Occipital lobe (tissue), 2 donors: ENCODE measurements around the gene TUBA4A. TPM values are rescaled to one million over a fixed set of nuclear protein-coding genes. Genes with fewer than 3 reads are reported as not detected.
"Not testable (repeated sequence)": the region's sequence is repeated elsewhere in the genome, so short reads cannot be mapped to it uniquely, and the experiment has no call there.

ENCODE experiments used
- DNase-seq: peaks from one replicate; lab custom pipeline; 2025; lab: John Stamatoyannopoulos, UW
- total RNA-seq: library from RNA; depleted of rRNA; stranded (reverse); fragments of >200 nt; gene quantifications from one replicate; pipeline ENCODE4 v1.2.3, GENCODE V29; 2014

The TUBA4A gene
- total RNA-seq, 1 donor from 2014 or later: 2.7 TPM

DNA sequence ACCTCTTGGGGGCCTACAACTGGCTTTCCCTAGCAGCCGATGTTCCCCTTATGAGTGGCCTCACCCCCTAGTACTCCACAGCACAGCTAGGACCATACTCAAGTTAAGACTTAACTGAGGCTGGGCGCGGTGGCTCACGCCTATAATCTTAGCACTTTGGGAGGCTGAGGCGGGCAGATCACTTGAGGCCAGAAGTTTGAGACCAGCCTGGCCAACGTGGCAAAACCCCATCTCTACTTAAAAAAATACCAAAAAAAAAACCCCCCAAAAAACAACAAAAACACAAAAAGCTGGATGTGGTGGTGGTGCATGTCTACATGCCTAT, 33.4 kb upstream of the TUBA4A start:
- DNase-seq: not testable (repeated sequence)

DNA sequence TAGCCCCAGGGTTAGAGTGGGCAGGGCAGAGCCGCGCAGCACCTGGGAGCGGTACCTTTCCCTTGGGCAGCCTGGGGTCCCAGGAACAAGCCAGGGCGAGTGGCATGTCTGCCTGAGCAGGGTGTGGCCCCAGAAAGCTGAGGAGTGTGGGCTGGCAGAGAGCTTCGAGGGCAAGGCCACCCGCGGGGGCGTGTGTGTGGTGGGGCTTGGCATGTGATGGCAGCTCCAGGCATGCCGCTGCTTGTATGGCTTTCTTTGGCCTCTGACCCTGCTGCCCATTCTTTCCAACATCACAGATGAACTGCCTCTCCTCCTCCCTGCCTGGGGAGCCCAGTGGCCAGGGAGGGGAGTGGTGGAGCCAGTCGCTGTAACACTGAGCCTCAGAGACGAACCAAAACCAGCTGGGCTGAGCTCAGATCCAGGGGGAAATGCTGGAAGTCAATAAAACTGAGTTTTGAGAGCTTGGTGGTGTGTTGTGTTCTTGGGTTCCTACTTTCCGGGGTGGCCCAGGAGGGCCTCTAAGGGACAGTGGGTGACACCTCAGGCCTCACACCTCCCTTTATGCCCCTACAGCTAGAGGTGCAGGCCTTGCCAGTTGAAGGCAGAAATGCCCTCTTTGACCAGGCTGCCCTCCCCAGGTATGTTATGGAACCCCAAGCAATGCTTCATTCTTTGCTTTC, 32.9 kb upstream of the TUBA4A start:
- peak; percentile 27 for DNase-seq

DNA sequence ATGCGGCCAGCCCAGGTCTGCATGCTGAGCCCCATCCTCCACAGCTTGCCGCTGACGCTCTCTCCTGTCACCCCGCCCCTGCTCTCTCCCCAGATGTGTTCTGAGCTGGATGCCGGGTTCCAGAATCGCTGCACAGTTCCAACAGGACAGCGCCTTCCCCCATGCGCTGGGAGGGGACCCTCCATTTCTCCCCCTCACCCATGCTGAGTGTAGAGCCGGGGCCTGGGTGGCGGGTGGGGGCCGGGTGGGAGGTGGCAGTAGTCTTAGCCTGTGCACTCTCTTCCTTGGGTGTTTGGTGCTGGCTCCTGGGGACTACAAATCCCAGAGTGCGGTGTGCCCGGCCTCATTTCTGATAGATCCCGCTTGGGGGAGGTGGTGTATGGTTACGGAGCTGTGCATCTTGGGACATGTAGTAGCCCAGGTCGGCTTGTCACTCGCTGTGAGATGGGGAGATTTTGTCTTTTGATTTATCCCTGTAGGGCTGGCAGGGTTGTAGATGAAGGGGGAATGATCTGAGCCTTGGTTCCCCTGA, 32.2 kb upstream of the TUBA4A start:
- peak; percentile 64 for DNase-seq

DNA sequence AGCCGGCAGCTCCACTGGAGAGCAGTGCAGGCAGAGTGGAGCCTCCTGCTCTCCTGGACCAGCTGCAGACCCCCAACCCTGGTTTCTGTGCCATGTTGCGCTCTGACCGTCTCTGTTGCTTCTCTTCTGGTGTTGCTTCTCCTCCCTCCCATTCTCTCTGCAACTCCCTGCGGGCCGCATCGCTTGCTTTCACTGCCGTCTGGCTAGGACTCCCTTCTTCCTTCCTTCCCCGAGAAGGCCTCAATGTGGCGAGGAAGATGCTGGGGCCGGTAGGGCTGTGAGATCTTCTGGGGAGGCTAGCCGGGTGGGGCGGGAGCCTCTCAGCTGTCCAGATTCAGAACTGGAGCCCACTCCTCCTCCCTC, 31.6 kb upstream of the TUBA4A start:
- no peak for DNase-seq

DNA sequence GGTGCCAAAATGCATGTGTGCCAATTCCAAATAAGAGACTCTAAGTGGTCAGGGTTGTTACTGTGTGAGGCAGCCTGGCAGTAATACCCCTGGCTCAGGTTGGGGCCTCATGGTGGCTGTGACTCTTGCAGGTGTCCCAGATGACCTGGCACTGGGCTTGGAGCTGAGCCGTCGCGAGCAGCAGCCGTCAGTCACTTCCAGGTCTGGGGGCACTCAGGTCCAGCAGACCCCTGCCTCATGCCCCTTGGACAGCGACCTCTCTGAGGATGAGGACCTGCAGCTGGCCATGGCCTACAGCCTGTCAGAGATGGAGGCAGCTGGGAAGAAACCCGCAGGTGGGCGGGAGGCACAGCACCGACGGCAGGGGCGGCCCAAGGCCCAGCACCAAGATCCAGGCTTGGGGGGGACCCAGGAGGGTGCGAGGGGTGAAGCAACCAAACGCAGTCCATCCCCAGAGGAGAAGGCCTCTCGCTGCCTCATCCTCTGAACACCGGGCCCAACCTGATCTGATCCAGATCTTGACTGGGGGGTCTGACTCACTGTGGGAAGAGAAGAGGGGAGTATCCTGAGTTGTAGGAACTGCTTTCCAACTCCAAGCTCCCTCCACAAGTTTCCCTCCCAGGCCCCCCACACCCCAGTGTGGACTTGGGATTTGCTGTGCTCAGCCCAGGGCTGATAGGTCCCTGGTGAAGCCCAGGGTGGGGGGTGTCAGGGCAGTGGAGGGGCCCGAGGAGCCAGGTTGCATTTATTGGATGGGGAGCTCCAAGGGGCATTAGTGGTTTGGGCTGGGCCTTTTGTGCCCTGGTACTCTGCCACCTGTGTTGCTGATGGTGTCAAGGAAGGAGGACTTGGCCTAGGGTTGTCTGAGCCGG, 31.0 kb upstream of the TUBA4A start:
- no peak for DNase-seq

DNA sequence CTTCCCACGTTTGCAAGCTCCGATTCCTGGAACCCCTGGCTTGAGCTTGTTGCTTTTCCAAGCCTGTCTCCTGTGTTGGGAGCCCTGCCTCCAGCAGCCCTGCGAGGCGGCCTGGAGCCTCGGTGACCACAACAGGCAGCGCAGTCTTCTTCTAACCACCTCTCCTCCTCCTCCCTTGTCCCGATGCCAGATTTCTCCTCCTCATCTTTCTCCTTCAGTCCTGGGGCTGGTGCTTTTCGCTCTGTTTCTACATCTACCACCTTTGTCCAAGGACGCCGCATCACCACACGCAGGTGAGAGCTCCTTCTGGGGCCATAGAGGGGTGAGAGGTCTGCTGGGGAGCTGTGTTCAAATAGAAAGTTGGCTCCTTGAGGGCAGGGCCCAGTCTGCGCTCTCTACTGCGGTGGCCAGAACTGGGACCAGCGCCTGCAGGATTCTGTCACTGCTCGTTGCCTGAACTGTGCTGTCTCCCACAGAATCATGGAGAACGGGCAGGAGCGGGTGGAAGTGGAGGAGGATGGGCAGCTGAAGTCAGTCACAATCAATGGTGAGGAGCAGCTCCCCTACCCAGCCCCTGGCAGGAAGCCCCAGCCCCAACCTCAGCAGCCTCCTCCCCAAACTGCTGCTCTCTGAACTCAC, 29.3 kb upstream of the TUBA4A start:
- no peak for DNase-seq

DNA sequence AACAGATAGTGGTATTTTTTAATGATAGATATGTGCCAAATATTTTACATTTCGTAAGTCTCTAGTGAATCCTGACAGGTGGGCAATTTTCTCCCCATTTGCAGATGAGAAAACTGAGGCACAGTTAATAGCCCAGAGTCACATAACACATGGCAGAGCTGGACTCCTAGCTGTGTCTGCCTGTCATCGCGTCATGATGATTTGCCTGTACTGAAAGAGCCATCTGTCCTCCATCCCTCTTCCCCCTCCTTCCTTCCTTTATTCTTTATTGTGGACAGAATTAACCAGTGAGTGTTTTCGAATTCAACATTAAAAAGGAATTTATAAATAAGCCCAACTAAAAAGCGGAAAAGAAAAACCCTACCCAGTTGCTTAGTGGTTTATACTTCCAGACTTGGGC, 28.7 kb upstream of the TUBA4A start:
- DNase-seq: no peak

DNA sequence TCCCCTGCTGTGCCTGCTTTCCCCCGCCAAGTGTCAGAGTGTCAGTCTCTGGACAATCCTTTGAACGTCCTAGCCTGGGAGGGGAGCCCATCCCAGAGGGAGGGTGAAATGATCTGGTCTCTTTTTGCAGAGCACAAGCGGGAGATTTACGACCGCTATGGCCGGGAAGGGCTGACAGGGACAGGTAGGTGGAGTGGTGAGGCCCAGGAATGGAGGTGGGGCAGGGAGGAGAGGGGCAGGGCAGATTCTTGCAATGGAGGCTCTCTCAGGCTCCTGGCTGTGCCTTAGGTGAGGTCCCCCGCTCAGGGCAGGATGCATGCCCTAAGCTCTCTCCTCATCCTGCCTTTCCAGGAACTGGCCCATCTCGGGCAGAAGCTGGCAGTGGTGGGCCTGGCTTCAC, 27.9 kb upstream of the TUBA4A start:
- no peak for DNase-seq

DNA sequence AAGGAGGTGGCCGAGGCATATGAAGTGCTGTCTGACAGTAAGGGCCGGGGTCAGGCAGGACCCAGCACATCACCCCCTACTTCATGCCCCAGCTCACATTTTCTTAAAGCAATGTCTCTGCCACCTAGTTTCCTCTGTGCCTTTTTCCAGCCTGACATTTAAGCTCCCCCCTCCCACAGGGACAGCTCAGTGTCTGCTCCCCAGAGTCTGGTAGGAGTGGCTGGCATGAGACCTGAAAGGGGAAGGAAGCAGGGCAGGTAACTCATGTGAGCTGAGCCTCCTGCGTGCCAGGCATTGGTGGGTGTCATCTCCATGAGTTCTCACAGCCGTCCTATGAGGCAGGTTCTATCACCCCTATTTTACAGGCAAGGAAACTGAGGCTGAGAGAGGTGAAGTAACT, 26.9 kb upstream of the TUBA4A start:
- no peak for DNase-seq

DNA sequence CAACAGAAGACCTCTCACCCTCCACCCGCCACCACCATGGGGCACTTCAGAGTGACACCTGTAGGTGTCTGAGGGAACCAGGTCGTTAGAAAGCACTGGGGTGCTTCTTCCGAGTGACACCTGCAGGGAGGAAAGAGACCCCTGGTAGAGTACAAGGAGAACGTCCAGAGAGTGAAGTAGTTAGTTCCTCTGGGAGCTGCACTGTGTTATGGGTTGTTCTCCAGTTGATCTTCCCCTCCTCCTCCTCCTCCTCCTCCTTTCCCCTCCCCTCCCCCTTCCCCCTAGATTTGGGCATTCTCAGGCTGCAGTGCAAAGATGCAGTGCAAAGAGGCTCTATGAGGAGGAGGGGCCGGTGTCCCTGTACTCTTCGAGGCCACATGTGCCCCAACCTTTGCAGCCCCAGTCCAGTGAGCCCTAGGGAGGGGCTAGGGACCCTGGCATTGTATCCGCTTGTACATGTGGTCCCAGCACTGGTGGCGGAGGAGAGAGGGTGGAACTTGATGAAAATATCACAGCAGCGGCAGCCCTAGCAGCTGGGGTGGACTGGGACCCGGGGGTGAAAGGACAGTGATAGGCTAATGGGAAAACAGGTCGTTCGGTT, 26.3 kb upstream of the TUBA4A start:
- no peak for DNase-seq

DNA sequence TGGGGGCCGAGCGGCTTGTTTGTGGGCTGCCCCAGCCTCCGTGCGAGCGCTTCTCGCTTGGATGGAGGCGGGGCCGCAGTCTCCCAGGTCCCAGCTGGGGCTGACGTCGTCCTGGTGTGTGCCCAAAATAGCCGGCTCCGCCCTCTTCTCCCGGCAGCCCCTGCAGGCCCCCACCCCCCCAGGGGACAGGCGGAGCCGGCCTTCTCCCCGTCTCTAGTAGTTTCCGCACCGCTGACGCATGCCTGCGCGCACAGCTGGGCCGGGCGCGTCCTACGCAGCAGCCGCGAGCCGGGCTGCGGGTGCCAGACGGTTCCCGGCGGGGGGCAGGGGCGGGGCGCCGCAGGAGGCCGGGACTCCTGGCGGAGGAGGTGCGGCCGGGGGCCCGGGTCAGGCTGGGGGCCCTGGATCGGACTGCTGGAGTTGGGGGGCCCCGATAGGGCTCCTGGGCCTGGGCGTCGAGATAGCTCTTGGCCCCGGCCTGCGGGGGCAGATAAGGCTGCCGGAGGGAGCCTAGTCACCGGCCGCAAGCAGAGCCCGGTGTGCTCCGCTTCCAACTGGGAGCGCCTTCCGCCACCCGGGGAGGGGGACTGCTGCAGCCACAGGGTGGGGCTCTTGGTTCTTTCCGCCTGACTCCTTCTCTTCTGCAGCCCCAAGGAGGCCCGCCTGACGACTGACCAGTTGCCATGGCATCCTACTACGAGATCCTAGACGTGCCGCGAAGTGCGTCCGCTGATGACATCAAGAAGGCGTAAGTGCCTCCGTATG, 25.6 kb upstream of the TUBA4A start, which contains the start of gene DNAJB2:
TSS of gene DNAJB2 (plus strand) at position 216 of the 765 bp plus-strand sequence. CDS start at position 684, 468 bp downstream.
- DNase-seq: peak; percentile 99

DNA sequence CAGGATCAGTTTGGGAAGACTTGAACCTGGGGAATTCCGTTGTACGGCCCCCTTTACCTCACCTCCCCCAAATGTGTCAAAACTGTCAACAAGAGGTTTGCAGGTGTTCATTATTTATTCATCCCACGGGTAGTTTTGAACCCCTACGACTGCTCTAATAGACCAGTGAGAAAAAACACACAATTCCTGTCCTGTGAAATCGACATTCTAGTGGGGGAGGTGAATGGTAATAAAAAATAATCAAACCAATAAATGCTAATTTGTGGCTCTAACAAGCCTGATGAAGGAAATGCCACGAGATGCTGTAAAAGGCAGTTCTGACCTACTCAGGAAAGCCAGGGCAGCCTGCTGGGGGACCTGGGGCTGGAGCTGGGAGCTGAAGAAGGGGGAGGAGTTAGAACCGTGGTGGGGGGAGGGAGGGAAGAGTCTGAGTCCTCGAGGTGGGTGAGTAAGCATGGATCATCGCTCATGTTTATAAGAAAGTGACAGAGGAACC, 25.0 kb upstream of the TUBA4A start:
- no peak for DNase-seq

DNA sequence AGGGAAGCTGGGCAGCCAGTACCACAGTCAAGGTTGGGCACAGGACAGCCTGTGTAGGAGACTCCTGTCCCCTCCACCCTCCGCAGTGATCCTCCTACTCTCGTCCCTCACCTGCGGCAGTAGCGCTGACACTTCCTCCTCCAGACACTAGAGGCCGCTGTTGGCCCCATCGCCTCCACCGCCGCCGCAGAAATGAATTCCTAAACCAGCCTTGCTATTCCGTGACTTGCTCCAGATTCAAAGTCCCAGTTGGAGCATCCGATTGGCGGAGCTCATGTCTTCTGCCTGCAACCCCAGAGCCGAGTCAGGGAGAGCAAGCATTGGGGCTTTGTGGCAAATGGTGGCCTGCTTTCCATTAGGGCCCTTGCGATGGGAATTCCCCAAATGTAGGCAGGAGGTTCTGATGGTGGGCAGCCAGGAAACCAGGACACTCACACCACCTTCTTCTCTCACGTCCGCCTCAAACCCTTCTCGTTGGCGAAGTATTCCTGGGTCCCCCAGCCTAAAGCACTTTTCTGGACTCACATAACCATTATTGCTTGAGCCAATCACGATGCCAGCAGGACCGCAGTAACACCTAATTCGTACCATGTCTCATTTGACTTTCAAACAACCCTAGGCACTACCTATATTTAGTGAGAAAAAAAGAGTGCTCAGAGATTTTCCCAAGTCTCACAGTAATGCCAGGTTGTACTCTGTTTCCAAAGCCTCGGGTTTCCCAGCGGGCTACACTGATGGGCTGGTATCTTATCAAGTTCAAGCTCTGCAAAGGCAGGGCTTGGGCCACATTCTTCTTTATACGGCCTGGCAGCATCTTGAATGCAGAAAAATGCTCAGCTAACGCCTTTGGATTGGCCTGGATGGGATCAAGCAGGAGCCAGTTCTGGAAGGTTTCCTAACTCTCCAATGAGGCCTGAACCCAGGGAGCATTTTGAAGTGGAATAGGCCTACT, 24.3 kb upstream of the TUBA4A start:
- DNase-seq: peak; percentile 83

DNA sequence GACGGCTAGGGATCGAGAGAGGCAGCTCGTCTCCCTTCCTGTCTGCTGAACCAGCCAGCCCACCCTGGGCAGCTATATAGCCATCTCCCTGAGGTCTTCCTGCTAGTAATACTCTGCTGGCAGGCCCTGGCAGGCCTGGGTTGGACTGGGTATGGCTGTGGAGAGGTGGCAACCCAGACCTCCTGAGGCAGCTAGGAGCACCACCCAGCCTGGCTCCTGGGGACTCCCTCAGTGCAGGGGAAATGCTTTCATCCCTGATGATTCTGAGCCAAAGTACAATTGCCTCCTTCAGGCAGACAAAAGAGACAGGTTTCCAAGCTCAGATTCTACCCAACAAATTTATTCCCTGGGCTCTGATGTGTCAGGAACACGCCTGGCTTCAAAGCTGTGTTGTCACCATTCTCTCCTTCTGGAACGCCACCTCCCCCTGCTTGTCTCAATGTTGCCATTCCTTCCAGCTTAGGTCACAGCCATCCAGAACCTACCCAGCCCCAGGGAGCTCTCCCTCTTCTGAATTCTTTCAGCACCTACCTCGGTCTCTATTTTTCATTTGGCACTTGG, 20.7 kb upstream of the TUBA4A start:
- no peak for DNase-seq

DNA sequence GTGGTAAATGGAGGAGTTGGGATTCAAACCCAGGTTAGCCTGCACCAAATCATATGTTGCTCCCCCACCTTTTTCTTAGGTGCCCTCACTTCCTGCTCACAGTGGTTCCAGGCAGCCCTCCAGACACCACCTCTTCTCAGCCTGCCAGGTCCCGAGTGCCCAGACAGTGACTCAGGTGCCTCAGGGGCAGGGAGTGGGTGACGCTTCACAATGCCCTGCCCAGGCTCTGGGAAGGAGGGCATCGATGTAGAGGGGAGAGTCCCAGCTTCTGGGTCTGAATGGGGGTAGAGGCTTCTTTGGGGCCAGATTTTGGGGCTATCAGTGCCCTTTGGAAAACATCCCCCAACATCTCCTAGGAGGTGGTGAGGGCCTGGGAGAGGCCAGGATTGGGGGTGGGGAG, 20.2 kb upstream of the TUBA4A start:
- no peak for DNase-seq

DNA sequence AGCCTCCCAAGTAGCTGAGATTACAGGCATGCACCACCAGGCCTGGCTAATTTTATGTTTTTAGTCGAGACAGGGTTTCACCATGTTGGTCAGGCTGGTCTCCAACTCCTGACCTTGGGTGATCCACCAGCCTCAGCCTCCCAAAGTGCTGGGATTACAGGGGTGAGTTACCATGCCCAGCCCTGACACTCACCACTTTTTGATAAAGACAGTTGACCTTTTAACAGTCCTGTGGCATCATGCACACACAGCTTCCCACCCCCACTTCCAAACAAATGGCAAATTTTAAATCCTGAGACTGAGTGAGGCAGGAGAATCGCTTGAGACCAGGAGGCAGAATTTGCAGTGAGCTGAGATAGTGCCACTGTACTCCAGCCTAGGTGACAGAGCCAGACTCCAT, 19.3 kb upstream of the TUBA4A start:
- no peak for DNase-seq

DNA sequence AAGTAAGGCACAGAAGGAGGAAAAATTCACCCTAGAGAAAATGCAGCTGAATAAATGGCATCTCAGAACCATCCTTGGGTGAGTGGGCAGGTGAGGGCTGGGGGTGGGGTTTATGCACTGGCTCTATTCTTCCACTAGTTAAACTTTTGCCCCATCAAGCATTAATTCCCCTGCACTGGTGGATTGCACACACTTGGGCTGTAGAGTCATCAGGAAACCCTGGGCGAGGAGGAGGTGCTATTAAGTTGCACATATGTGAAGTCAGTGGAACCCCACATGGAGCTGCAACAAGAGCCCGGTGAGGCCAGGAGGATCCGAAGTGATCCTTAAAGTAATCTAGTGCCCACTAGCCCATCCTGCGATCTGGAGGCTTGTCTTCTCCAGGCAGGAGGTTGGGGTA, 18.6 kb upstream of the TUBA4A start:
- no peak for DNase-seq

DNA sequence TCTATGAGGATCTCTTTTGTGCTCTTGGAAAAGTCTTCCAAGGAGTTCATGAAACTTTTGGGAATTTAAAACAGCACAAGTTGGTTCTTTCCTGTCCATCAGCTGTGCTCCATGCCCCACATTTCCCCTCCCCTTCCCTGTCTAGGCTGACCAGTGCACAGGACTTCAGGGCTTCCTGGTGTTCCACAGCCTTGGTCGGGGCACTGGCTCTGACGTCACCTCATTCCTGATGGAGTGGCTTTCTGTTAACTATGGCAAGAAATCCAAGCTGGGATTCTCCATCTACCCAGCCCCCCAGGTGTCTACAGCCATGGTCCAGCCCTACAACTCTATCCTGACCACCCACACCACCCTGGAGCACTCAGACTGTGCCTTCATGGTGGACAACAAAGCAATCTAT, 17.3 kb upstream of the TUBA4A start:
- no peak for DNase-seq

DNA sequence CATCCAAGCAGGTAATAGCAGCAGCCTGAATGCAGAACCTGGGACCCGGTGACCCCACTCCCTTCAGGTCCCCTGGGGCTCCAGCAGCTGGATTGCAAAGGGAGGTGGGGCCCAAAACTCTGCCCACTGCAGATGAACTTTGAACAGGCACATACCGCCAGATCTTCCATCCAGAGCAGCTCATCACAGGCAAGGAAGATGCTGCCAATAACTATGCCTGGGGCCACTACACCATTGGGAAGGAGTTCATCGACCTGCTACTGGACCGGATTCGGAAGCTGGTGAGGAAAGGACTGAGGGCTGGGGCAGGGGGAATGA, 16.3 kb upstream of the TUBA4A start:
- DNase-seq: no peak
